ENCODE measurements around the gene STAT2. TPM values are rescaled to one million over a fixed set of nuclear protein-coding genes. Genes with fewer than 3 reads are reported as not detected.
A peak's percentile ranks its signal among the peaks of the same experiment; 100 is the strongest.
"Not testable (repeated sequence)": the region's sequence is repeated elsewhere in the genome, so short reads cannot be mapped to it uniquely, and the experiment has no call there.

Gene STAT2
- total RNA-seq, 1 experiment from 2014 or later: 93.5 TPM

- Histone ChIP-seq H3K9me3 (ENCODE audit: low read length) (no peaks in the 10 kb centered on the region), H3K4me1 (ENCODE audit: low read length) (no peaks in the 10 kb centered on the region), H3K9me2 (replicated peaks; ENCODE audit: insufficient read depth, low read length) (no peaks in the 10 kb centered on the region), H4K20me1 (ENCODE audit: insufficient read depth, low read depth, low read length) (no peaks in the 10 kb centered on the region), H3K9ac (ENCODE audit: low read length) (no peak overlapping the region), H3K27me3 (ENCODE audit: low read length) (no peaks in the 10 kb centered on the region), H3K4me2 (ENCODE audit: low read depth, low read length, poor library complexity, severe bottlenecking) (no peak overlapping the region), H3K36me3 (ENCODE audit: insufficient read depth, low read length) (peaks cover 19% of the 10 kb centered on the region; the same call in 1 of the 2 replicates), H2AFZ (ENCODE audit: low read length) (no peak overlapping the region), H3K79me2 (ENCODE audit: low read length) (no peaks in the 10 kb centered on the region), H3K27ac (ENCODE audit: low read length) (no peak overlapping the region), H3K4me3 (ENCODE audit: low read length) (no peak overlapping the region)
- DNase-seq: no peak
Observed at GRCh38 chr12:56350662-56351061, 9.2 kb downstream of the STAT2 start.

- Histone ChIP-seq H3K9me2 (replicated peaks; ENCODE audit: insufficient read depth, low read length) (no peaks in the 10 kb centered on the region), H4K20me1 (ENCODE audit: insufficient read depth, low read depth, low read length) (no peaks in the 10 kb centered on the region), H3K36me3 (ENCODE audit: insufficient read depth, low read length) (peaks cover 10% of the 10 kb centered on the region; the same call in 1 of the 2 replicates), H3K79me2 (ENCODE audit: low read length) (no peaks in the 10 kb centered on the region), H3K4me2 (ENCODE audit: low read depth, low read length, poor library complexity, severe bottlenecking) (no peak overlapping the region), H3K27ac (ENCODE audit: low read length) (no peak overlapping the region), H3K9me3 (ENCODE audit: low read length) (no peaks in the 10 kb centered on the region), H2AFZ (ENCODE audit: low read length) (no peak overlapping the region), H3K4me3 (ENCODE audit: low read length) (no peak overlapping the region), H3K27me3 (ENCODE audit: low read length) (no peaks in the 10 kb centered on the region), H3K4me1 (ENCODE audit: low read length) (no peaks in the 10 kb centered on the region), H3K9ac (ENCODE audit: low read length) (no peak overlapping the region)
- DNase-seq: no peak
Observed at GRCh38 chr12:56348776-56349175, 11.1 kb downstream of the STAT2 start.

GRCh38 chr12:56347255-56347654, 12.7 kb downstream of the STAT2 start:
- not testable (repeated sequence) for H4K20me1 ChIP-seq (ENCODE audit: insufficient read depth, low read depth, low read length); H3K9me2 ChIP-seq (replicated peaks; ENCODE audit: insufficient read depth, low read length); H3K36me3 ChIP-seq (ENCODE audit: insufficient read depth, low read length); H3K27me3 ChIP-seq (ENCODE audit: low read length); H3K4me2 ChIP-seq (ENCODE audit: low read depth, low read length, poor library complexity, severe bottlenecking); H3K9ac ChIP-seq (ENCODE audit: low read length); H3K79me2 ChIP-seq (ENCODE audit: low read length); H2AFZ ChIP-seq (ENCODE audit: low read length); H3K27ac ChIP-seq (ENCODE audit: low read length); H3K9me3 ChIP-seq (ENCODE audit: low read length); H3K4me1 ChIP-seq (ENCODE audit: low read length); H3K4me3 ChIP-seq (ENCODE audit: low read length); DNase-seq

DNA sequence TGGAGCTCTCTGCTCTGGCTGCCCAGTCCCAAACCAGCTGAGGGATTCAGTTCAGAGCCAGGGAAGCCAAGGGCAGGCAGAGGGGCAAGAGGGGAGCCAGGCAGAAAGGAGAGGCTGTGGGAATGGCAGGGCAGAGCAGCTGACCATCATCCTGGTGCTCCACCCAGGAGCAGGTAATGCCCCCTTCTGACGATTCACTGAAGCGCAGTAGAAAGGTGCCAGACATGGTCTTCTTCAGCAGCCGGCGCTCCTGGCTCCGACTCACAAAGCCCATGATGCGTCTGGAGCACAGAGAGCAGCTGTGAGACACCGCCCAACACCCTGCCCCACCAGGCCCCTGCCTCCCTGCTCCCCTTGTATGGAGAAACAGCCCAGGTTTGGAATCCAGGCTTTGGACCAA, 13.2 kb downstream of the STAT2 start:
- H3K36me3 ChIP-seq (ENCODE audit: insufficient read depth, low read length): peaks cover 7% of the 10 kb centered on the region; the same call in 1 of the 2 replicates
- DNase-seq: no peak

DNA sequence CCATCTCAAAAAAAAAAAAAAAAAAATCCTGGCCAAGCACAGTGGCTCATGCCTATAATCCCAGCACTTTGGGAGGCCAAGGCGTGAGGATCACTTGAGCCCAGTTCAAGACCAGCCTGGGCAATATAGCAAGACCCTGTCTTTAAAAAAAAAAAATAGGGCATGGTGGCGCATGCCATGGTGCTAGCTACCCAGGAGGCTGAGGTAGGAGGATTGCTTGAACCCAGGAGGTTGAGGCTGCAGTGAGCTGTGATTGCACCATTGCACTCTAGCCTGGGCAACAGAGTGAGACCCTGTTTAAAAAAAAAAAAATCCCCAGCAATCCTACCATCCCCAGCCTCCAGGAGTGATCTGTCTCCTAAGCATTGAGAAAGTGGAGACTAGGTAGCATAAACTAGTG, 17.6 kb downstream of the STAT2 start:
- H3K79me2 ChIP-seq (ENCODE audit: low read length); H3K9me3 ChIP-seq (ENCODE audit: low read length); H2AFZ ChIP-seq (ENCODE audit: low read length); H3K36me3 ChIP-seq (ENCODE audit: insufficient read depth, low read length); H3K9ac ChIP-seq (ENCODE audit: low read length); H3K9me2 ChIP-seq (replicated peaks; ENCODE audit: insufficient read depth, low read length); H3K27ac ChIP-seq (ENCODE audit: low read length); H3K4me3 ChIP-seq (ENCODE audit: low read length); H3K4me2 ChIP-seq (ENCODE audit: low read depth, low read length, poor library complexity, severe bottlenecking); H3K4me1 ChIP-seq (ENCODE audit: low read length); H4K20me1 ChIP-seq (ENCODE audit: insufficient read depth, low read depth, low read length); H3K27me3 ChIP-seq (ENCODE audit: low read length); DNase-seq: not testable (repeated sequence)

More for the DNA sequence above, 13.2 kb downstream of the STAT2 start:
- H3K4me1 ChIP-seq (ENCODE audit: low read length): no peaks in the 10 kb centered on the region
- H3K27ac ChIP-seq (ENCODE audit: low read length): no peak overlapping the region
- H3K4me2 ChIP-seq (ENCODE audit: low read depth, low read length, poor library complexity, severe bottlenecking): no peak overlapping the region
- no peaks in the 10 kb centered on the region for H3K79me2 ChIP-seq (ENCODE audit: low read length)
- no peak overlapping the region for H3K4me3 ChIP-seq (ENCODE audit: low read length)
- H3K9me3 ChIP-seq (ENCODE audit: low read length): no peaks in the 10 kb centered on the region
- H4K20me1 ChIP-seq (ENCODE audit: insufficient read depth, low read depth, low read length): no peaks in the 10 kb centered on the region
- no peaks in the 10 kb centered on the region for H3K9me2 ChIP-seq (replicated peaks; ENCODE audit: insufficient read depth, low read length)
- no peak overlapping the region for H3K9ac ChIP-seq (ENCODE audit: low read length)
- no peaks in the 10 kb centered on the region for H3K27me3 ChIP-seq (ENCODE audit: low read length)
- no peak overlapping the region for H2AFZ ChIP-seq (ENCODE audit: low read length)

DNA sequence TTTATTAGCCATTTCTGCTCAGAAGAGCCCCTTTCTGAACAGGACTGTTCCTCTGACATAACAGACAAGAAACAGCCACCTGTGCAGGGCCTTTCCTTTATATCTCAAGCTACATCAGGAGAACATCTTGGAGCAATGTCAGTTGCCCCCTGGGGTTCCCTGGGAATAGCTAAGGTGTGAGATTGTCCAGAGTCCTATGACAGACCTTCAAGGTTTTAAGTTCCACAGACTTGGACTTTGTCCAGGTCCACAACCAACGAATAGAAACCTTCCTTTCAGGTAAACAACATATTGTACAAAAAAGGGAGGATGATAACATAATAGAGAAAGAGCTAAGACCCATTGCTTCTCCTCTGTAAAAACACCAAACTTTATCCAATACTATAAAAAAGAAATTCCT, 18.3 kb downstream of the STAT2 start:
- Histone ChIP-seq H3K9me2 (replicated peaks; ENCODE audit: insufficient read depth, low read length) (no peaks in the 10 kb centered on the region), H3K27me3 (ENCODE audit: low read length) (no peaks in the 10 kb centered on the region), H3K9me3 (ENCODE audit: low read length) (no peaks in the 10 kb centered on the region), H2AFZ (ENCODE audit: low read length) (no peak overlapping the region), H3K4me3 (ENCODE audit: low read length) (no peak overlapping the region), H3K27ac (ENCODE audit: low read length) (no peak overlapping the region), H3K9ac (ENCODE audit: low read length) (no peak overlapping the region), H3K4me1 (ENCODE audit: low read length) (peaks cover 7% of the 10 kb centered on the region), H3K79me2 (ENCODE audit: low read length) (no peaks in the 10 kb centered on the region), H3K36me3 (ENCODE audit: insufficient read depth, low read length) (no peaks in the 10 kb centered on the region), H3K4me2 (ENCODE audit: low read depth, low read length, poor library complexity, severe bottlenecking) (no peak overlapping the region), H4K20me1 (ENCODE audit: insufficient read depth, low read depth, low read length) (no peaks in the 10 kb centered on the region)
- DNase-seq: no peak

GRCh38 chr12:56339158-56339422, 20.8 kb downstream of the STAT2 start:
- Histone ChIP-seq H3K27ac (ENCODE audit: low read length) (no peak overlapping the region), H3K4me2 (ENCODE audit: low read depth, low read length, poor library complexity, severe bottlenecking) (no peak overlapping the region), H3K36me3 (ENCODE audit: insufficient read depth, low read length) (no peaks in the 10 kb centered on the region), H3K79me2 (ENCODE audit: low read length) (peaks cover 3% of the 10 kb centered on the region; the same call in 1 of the 2 replicates), H2AFZ (ENCODE audit: low read length) (no peak overlapping the region), H3K4me1 (ENCODE audit: low read length) (peaks cover 20% of the 10 kb centered on the region), H3K9ac (ENCODE audit: low read length) (no peak overlapping the region), H3K9me2 (replicated peaks; ENCODE audit: insufficient read depth, low read length) (no peaks in the 10 kb centered on the region), H4K20me1 (ENCODE audit: insufficient read depth, low read depth, low read length) (no peaks in the 10 kb centered on the region), H3K27me3 (ENCODE audit: low read length) (no peaks in the 10 kb centered on the region), H3K4me3 (ENCODE audit: low read length) (no peak overlapping the region), H3K9me3 (ENCODE audit: low read length) (no peaks in the 10 kb centered on the region)
- DNase-seq: no peak

DNA sequence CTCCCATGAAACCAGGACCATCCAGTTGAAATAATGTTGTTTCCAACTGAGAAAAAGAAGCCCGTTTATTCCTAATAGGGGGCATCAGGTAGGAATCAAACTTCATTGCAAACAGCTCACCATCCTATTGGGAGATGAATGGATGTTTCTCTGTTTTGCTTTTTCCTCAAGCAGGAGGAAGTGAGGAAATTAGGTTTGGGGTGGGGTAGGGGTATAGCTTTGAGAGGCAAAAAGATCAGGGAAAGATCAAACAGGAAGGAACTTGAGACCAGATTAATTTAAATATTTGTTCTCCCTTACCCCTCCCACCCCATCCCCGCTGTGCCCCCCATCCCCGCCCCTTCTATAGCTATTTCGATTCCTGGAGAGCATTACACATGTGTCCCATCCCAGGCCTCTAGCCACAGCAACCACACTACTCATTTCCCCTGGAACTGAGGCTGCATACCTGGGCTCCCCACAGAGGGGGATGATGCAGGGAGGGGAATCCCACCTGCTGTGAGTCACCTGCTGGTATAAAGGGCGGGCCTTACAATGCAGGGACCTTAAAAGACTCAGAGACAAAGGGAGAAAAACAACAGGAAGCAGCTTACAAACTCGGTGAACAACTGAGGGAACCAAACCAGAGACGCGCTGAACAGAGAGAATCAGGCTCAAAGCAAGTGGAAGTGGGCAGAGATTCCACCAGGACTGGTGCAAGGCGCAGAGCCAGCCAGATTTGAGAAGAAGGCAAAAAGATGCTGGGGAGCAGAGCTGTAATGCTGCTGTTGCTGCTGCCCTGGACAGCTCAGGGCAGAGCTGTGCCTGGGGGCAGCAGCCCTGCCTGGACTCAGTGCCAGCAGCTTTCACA, 21.4 kb downstream of the STAT2 start, which contains the start of gene IL23A:
TSS of gene IL23A (plus strand) at position 577 of the 850 bp plus-strand sequence. CDS start at position 738, 161 bp downstream.
- no peak for DNase-seq
- H3K9ac ChIP-seq (ENCODE audit: low read length): no peak within 1 kb of the TSS
- H3K4me3 ChIP-seq (ENCODE audit: low read length): no peak within 1 kb of the TSS
- no peaks in the 10 kb centered on the region for H3K27me3 ChIP-seq (ENCODE audit: low read length)
- no peaks in the 10 kb centered on the region for H3K9me2 ChIP-seq (replicated peaks; ENCODE audit: insufficient read depth, low read length)
- H3K36me3 ChIP-seq (ENCODE audit: insufficient read depth, low read length): no peaks in the 10 kb centered on the region
- H3K9me3 ChIP-seq (ENCODE audit: low read length): no peaks in the 10 kb centered on the region
- H4K20me1 ChIP-seq (ENCODE audit: insufficient read depth, low read depth, low read length): no peaks in the 10 kb centered on the region
- H3K27ac ChIP-seq (ENCODE audit: low read length): no peak within 1 kb of the TSS
- 0 out of 2 replicates have a peak within 1 kb of the TSS, but pooled peaks have one; percentile 42 for H2AFZ ChIP-seq (ENCODE audit: low read length)
- no peak within 1 kb of the TSS for H3K4me2 ChIP-seq (ENCODE audit: low read depth, low read length, poor library complexity, severe bottlenecking)
- peaks cover 20% of the 10 kb centered on the region for H3K4me1 ChIP-seq (ENCODE audit: low read length)
- peaks cover 4% of the 10 kb centered on the region; the same call in 1 of the 2 replicates for H3K79me2 ChIP-seq (ENCODE audit: low read length)
